ENCODE results near the gene TMEM30A.

TMEM30A gene

GRCh38 chr6:75211920-75212590 lies 72.5 kb downstream of the TMEM30A start:
- DNase-seq = no peak

- peak; percentile 74 for DNase-seq
These were observed 73.5 kb downstream of the TMEM30A start for GRCh38 chr6:75210885-75211739.

- no peak for DNase-seq
These were observed 75.3 kb downstream of the TMEM30A start for GRCh38 chr6:75209184-75209723.

GRCh38 chr6:75208298-75209183 lies 76.1 kb downstream of the TMEM30A start:
- peak; percentile 90 for DNase-seq

DNA sequence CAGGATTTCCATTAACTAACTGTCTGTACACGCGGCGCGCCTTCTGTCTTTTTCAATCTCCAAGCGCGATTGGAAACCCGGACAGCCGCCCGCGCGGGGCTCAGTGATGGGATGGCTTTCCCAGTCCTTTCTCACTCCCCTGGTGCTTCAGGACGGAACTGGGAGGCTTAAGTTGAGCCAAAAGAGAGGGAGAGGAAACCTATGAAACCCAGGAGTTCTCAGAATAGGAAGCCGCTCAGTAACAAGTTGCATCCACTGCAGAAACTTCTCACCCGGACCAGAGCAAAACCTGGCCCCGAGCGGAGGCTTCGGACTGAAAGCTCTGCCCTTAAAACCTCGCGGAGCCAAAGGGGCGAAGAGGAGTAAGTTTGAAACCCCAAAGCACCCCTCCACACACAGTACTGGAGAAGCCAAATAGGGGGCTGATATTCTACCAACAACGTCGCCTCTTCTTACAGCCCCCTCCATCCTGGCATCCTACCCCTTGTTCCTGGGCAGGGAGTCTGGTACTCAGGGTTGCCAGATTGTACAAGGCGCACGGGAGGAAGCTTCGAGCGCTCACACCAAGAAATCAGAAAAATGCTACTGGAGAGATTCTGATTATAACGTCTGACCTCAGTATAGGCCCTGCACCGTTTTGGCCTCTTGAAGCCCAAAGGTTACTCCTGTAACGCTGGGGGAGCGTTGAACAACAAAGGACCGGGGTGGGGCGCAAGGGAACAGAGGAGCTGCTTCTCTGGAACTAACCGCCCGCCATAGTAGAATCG lies 77.8 kb downstream of the TMEM30A start:
- no peak for DNase-seq

DNA sequence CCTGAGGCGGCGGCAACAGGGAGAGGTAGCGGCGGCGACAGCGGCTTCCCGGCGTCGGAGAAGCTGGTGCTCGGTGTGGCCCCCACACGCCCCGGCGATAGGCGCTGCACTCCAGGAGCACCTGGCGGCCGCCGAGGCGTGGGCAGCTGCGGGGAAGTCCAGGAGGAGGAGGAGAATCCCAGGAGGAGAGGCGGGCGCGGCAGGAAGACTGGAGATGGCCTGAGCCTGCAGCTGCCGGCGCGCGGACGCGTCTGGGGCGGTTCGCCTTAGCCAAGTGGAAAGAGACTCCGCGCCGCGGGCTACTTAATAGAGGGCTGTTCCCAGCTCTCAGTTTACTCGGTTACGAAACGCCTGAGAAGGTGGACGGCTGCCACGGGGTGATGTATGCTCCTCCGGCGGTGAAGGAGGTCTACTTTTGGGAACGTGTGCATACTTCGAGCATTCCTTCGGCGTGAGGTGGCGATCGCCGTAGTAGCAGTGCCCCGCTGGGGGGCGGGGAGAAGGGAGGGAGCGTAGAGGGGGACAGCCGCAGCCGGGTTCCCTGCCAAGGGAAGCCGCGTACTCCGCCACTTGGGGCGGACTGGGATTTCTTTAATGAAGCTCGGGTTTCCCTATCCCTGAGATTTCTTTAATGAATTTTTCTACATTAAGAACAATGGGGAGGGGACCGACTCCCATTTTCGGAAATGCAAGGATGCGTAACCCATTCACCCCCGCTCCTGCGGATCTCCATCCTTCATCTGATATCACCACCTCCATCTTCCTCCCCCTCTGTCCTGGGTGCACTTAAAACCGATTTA lies 78.6 kb downstream of the TMEM30A start, which contains the start of gene COL12A1:
TSS of gene COL12A1 (minus strand) at position 278 of the 800 bp plus-strand sequence. CDS start 3,261 bp downstream, outside the sequence.
- peak; percentile 100 for DNase-seq

- DNase-seq = peak; percentile 86
These were observed 79.4 kb downstream of the TMEM30A start for GRCh38 chr6:75204959-75205775.

DNA sequence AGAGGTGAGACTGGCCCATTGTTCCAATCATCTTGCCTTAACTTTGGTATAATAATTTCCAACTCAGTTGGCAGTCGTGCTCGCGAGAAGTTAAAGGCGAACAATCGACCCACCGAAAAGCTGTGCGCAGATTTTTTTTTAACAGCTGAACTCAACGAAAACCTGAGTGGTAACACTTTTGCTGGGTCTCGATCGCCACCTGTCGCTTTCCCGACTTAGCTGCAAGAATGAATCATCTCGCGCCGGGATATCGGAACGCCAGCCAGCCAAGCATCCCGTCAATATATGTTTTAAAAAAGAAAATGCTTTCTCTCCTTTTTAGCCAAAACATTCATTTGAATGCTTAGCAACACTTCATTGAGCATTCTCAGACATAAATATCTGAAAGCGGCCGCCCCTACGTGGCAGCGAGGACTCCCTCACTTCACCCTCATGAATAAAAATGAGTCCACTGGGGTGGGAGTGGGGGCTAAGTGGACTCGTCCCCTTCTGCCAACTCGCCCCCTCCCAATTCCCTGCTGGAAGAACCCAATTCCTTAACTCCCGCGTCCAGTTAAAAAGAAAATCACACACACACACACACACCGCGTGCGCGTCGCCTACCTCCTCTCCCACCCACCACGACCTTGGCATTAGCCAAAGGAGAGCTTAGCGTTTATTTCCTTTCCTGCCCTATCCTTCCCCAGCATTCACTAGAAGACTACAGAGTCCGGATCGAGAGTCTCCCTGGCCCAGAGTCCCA lies 80.2 kb downstream of the TMEM30A start:
- peak; percentile 94 for DNase-seq

DNA sequence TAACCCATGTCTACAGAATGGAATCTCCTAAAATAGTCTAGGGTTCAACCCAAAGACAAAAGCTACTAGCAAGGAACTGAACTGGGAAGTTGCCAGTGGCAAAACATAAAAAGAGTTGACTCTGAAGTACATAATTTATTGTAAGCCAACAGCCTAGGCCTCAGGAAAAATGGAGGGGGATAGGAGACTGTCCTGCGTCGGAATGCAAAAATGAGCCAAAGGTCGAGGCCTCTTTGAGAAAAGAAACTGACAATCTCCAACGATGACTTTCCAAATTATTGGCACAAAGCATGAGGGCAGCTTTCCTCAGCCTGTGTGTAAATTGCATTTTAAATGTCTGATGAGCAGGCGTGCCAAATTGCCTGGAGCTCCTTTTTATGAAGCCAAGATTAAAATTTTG lies 80.9 kb downstream of the TMEM30A start:
- peak; percentile 70 for DNase-seq
